Lower leg skin (tissue), 3 donors: ENCODE results near the gene UBASH3A.

ENCODE experiments used
- CTCF ChIP-seq, 3 donors: fragments of 450-650 bp; IDR thresholded peaks; one replicate each; pipeline ENCODE4 v1.5.1; 2016; ENCODE audit warnings: antibody characterized with exemption in 3 of 3, mild to moderate bottlenecking in 3 of 3, moderate library complexity in 2 of 3
- POLR2A ChIP-seq, 2 donors: fragments of 450-650 bp; IDR thresholded peaks; one replicate each; pipeline ENCODE4 v1.6.1; 2016 to 2017; ENCODE audit warnings: antibody characterized with exemption in 2 of 2, mild to moderate bottlenecking in 1 of 2, moderate library complexity in 1 of 2

GRCh38 chr21:42391297-42391696, 12.4 kb upstream of the UBASH3A start:
- TF ChIP-seq CTCF (IDR thresholded peaks at IDR 0.05) (no peak), POLR2A (IDR thresholded peaks at IDR 0.05) (no peak)
